Bronchial epithelial cell (primary cell): ENCODE data around the gene RRP1B. TPM values are rescaled to one million over a fixed set of nuclear protein-coding genes. Genes with fewer than 3 reads are reported as not detected.

Experiments used
- DNase-seq: peaks from one replicate; pipeline ENCODE4 v3.0.0-alpha.2; 2010; ENCODE audit warnings: low read depth
- FAIRE-seq: peaks from 2 replicates; lab custom pipeline; 2011; peaks lifted over from hg19 to GRCh38; lab: Jason Lieb, UNC
- H3K27me3 ChIP-seq: 2 replicates; pipeline ENCODE4 v1.5.1; 2011; ENCODE audit warnings: low read length; ENCODE audit not compliant: control insufficient read depth, insufficient read depth
- H3K36me3 ChIP-seq: 2 replicates; pipeline ENCODE4 v1.5.1; 2011; ENCODE audit warnings: low read length; ENCODE audit not compliant: control insufficient read depth, insufficient read depth
- H3K4me3 ChIP-seq: 2 replicates; pipeline ENCODE4 v1.5.1; 2011; ENCODE audit warnings: mild to moderate bottlenecking, low read depth, low read length, control low read depth
- total RNA-seq: library from RNA; depleted of rRNA; stranded (reverse); fragments of >200 nt; gene quantifications from 2 replicates; pipeline ENCODE4 v1.2.1, GENCODE V29; 2014
- TF ChIP-seq, protein P1 (sequence below): IDR thresholded peaks from 2 replicates; pipeline ENCODE4 v1.5.1; 2011; ENCODE audit warnings: mild to moderate bottlenecking, moderate library complexity, low read length, control low read depth, inconsistent platforms; ENCODE audit not compliant: insufficient read depth, severe bottlenecking

RRP1B gene
- total RNA-seq, 1 donor from 2014 or later = 31.1 TPM

DNA sequence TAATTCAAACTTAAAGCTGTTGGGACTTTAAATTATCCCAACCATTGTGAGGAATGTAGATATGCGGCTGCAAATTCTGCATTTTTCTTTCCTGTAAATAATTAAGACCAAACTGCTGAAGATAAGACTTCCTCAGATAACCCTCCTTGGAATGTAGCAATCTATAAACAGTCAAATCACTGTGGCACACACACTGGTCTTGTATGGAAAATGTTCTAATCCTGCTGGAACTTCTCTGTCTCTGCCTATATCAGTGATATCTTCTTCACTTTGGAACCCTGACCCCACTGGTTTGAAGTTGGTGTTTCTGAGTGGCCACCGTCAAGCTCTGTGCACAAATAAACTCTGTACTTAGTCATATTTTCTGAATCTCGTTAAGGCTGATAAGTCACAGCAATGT lies 33.0 kb upstream of the RRP1B start:
- FAIRE-seq = no peak

GRCh38 chr21:43627527-43627926 lies 31.8 kb upstream of the RRP1B start:
- no peak overlapping the region for H3K4me3 ChIP-seq
- FAIRE-seq (no peak), DNase-seq (no peak)
- no peaks in the 10 kb centered on the region for H3K36me3 ChIP-seq
- no peaks in the 10 kb centered on the region for H3K27me3 ChIP-seq
- TF ChIP-seq, protein P1, sequence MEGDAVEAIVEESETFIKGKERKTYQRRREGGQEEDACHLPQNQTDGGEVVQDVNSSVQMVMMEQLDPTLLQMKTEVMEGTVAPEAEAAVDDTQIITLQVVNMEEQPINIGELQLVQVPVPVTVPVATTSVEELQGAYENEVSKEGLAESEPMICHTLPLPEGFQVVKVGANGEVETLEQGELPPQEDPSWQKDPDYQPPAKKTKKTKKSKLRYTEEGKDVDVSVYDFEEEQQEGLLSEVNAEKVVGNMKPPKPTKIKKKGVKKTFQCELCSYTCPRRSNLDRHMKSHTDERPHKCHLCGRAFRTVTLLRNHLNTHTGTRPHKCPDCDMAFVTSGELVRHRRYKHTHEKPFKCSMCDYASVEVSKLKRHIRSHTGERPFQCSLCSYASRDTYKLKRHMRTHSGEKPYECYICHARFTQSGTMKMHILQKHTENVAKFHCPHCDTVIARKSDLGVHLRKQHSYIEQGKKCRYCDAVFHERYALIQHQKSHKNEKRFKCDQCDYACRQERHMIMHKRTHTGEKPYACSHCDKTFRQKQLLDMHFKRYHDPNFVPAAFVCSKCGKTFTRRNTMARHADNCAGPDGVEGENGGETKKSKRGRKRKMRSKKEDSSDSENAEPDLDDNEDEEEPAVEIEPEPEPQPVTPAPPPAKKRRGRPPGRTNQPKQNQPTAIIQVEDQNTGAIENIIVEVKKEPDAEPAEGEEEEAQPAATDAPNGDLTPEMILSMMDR = no peak

More for the DNA sequence above, 33.0 kb upstream of the RRP1B start:
- DNase-seq = no peak
- Histone ChIP-seq H3K36me3 (no peaks in the 10 kb centered on the region), H3K4me3 (no peak overlapping the region), H3K27me3 (no peaks in the 10 kb centered on the region)
- TF ChIP-seq, protein P1 = no peak

DNA sequence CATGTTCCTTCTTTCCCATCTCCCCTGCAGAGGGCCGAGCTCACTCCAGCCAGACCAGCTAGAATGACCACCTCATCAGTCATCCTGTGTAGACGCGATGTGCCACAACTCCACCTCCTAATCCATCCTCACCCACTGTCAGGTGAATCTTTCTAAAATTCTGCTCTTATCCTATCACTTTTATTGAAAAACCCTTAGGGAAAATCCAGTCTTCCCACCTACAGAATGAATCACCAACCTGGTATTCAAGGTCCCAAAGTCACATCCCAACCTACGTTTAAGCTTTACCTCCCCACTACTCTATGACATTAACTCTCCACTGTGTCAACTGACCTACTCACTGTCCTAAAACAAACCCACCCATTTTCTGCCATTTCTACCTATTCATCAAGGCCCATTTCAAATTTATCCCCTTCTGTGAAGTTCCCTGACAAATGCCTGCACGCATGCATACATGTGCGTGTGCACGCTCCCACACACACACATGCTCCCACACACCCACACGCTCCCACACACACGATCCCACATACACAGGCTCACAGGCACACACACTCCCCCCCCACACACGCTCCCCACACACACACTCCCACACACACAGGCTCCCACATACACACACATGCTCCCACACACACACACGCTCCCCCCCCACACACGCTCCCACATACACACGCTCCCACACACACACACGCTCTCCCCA lies 27.8 kb upstream of the RRP1B start:
- DNase-seq = no peak
- Histone ChIP-seq H3K36me3 (no peaks in the 10 kb centered on the region), H3K27me3 (no peaks in the 10 kb centered on the region), H3K4me3 (no peak overlapping the region)
- TF ChIP-seq, protein P1 = no peak
- peak; percentile 92 for FAIRE-seq

DNA sequence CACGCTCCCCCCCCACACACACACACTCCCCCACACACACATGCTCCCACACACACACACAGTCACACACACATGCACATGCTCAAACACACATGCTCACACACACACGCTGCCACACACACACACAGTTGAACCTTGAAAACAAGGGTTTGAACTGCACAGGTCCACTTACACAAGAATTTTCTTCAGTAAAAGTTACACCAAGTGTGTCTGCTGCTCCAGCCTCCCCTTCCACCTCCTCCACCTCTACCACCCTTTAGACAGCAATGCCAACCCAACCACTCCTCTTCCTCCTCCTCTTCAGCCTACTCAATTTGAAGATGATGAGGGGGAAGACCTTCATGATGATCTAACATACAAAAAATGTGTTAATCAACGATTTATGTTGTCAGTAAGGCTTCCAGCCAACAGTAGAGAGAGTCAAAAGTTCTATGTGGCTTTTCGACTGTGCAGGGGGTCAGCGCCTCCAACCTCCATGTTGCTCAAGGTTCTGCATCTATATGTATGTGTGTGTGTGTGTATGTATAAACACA lies 26.9 kb upstream of the RRP1B start:
- no peak overlapping the region for H3K4me3 ChIP-seq
- H3K27me3 ChIP-seq = no peaks in the 10 kb centered on the region
- TF ChIP-seq, protein P1 = no peak
- DNase-seq (no peak), FAIRE-seq (peak; percentile 92)
- no peaks in the 10 kb centered on the region for H3K36me3 ChIP-seq

DNA sequence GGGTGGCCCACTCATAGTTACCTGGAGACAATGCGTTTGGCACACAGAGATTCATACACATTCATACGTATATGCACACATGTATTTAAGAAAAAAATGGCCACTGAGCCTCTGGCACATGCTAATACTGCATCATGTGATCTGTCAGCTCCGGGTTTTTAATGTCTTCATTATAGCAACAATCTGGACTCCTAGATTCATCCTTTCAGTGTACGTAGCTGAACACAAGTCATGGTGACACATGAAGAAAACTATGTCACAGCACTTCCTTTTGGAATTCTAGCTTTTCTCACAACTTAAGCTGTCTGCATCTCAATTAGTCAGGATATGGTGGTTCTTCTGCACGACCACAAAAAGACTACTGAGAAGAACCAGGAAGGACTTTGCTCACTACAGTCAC lies 24.7 kb upstream of the RRP1B start:
- Histone ChIP-seq H3K36me3 (no peaks in the 10 kb centered on the region), H3K4me3 (no peak overlapping the region), H3K27me3 (no peaks in the 10 kb centered on the region)
- DNase-seq (no peak), FAIRE-seq (no peak)
- TF ChIP-seq, protein P1 = no peak
